Measurements from ENCODE around the gene BATF3.

DNA sequence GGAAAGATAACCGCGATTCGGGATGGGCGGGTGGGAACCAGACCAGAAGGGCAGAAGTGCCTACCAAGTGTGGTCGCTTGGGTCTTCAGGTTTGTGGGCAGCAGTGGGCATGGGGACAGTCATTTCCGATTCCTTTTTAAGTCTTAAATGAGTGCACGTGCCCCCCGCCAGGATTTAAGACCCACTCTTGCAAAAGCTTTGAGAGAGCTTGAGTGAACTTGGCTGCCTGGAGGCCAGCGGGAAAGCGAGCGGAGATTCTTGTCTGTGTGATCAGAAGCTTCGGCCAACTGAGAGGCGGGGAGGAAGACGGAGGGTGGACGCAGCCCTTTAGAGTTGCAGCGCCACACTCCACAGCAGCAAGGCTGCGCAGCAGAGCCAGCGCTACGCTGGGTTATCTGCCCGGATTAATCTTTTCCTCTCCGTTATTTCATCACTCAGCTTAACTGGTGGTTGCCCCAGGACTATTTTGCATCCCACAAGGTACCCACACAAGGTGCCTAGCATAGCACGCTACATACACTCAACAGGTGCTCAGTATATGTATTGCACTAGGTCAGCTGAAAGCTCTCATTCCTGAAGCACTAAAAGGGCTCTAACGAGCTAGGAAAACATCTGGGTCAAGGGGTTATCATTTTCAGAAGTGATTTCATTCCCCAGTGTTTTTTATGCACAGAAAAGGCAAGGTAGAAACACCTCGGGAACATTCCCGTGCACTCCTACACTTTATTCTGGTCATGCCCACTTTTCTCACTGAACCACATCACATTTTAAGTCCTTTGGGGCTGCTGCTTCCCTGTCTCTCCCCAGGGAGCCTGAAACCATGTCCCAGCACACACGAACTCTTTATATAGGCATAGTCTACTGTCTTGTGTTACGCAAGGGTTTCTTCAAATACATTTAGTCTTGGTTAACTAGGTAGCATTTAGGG, 1.5 kb upstream of the BATF3 start:
- no peak for TF ChIP-seq ZNF384 (IDR thresholded peaks at IDR 0.05)
- TF ChIP-seq, protein P1, sequence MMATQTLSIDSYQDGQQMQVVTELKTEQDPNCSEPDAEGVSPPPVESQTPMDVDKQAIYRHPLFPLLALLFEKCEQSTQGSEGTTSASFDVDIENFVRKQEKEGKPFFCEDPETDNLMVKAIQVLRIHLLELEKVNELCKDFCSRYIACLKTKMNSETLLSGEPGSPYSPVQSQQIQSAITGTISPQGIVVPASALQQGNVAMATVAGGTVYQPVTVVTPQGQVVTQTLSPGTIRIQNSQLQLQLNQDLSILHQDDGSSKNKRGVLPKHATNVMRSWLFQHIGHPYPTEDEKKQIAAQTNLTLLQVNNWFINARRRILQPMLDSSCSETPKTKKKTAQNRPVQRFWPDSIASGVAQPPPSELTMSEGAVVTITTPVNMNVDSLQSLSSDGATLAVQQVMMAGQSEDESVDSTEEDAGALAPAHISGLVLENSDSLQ (IDR thresholded peaks at IDR 0.05), result no peak
- TF ChIP-seq FOXK2 (IDR thresholded peaks at IDR 0.05), result no peak
- no peak for TF ChIP-seq SUZ12 (IDR thresholded peaks at IDR 0.05)
- no peak for TF ChIP-seq ELF4 (IDR thresholded peaks at IDR 0.05)
- TF ChIP-seq BHLHE40 (IDR thresholded peaks at IDR 0.05; ENCODE audit: borderline replicate concordance), result no peak
- TF ChIP-seq TARDBP (IDR thresholded peaks at IDR 0.05), result no peak
- TF ChIP-seq FOXM1 (IDR thresholded peaks at IDR 0.05; ENCODE audit: borderline replicate concordance), result no peak
- TF ChIP-seq NFRKB (IDR thresholded peaks at IDR 0.05), result no peak
- TF ChIP-seq SP1 (IDR thresholded peaks at IDR 0.05), result no peak
- no peak for TF ChIP-seq FOXA1 (IDR thresholded peaks at IDR 0.05)

Measured in HEK293T (cell line).